Right lobe of liver (tissue), 4 donors: Measurements from ENCODE around the gene COLEC11.
"Not testable (repeated sequence)": the region's sequence is repeated elsewhere in the genome, so short reads cannot be mapped to it uniquely, and the experiment has no call there.

Source experiments
- POLR2A ChIP-seq: fragments of 450-650 bp; IDR thresholded peaks from one replicate; pipeline ENCODE4 v1.6.1; 2017; ENCODE audit warnings: antibody characterized with exemption, mild to moderate bottlenecking
- TF ChIP-seq, protein P1 (sequence below), 4 donors: fragments of 200-600 bp in 3 of 4; fragments of 450-650 bp in 1 of 4; IDR thresholded peaks; one replicate each; pipeline versions ENCODE4 v1.5.1 to v1.8.0; 2016 to 2022; ENCODE audit warnings: antibody characterized with exemption in 4 of 4, mild to moderate bottlenecking in 2 of 4
- donor health status: DM: no; HTN: no; CAD: no.
- donor health status: DM: no; HTN: no; CAD: no.
- donor health status: DM: no; HTN: yes; CAD: no.

DNA sequence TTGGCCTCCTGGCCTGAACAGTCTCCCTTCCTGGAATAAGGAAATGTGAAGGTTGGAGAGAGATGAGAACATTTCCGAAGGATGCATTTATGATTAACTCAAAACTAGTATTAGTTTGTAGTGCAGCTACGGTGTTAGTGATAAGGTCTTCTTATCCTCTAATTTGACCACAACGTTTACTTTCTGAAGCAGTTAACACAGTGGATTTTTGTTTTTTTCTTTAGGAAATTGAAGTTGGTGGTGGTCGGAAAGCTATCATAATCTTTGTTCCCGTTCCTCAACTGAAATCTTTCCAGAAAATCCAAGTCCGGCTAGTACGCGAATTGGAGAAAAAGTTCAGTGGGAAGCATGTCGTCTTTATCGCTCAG is 18.7 kb upstream of the COLEC11 start:
- TF ChIP-seq, protein P1, sequence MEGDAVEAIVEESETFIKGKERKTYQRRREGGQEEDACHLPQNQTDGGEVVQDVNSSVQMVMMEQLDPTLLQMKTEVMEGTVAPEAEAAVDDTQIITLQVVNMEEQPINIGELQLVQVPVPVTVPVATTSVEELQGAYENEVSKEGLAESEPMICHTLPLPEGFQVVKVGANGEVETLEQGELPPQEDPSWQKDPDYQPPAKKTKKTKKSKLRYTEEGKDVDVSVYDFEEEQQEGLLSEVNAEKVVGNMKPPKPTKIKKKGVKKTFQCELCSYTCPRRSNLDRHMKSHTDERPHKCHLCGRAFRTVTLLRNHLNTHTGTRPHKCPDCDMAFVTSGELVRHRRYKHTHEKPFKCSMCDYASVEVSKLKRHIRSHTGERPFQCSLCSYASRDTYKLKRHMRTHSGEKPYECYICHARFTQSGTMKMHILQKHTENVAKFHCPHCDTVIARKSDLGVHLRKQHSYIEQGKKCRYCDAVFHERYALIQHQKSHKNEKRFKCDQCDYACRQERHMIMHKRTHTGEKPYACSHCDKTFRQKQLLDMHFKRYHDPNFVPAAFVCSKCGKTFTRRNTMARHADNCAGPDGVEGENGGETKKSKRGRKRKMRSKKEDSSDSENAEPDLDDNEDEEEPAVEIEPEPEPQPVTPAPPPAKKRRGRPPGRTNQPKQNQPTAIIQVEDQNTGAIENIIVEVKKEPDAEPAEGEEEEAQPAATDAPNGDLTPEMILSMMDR (IDR thresholded peaks at IDR 0.05), result not testable (repeated sequence)
- TF ChIP-seq POLR2A, result not testable (repeated sequence)
